OCI-LY7 (cell line): ENCODE measurements around the gene TNKS2.

Source experiments
- EZH2phosphoT487 ChIP-seq: fragments of 200-600 bp; sonication (generic); IDR thresholded peaks from 2 replicates; pipeline ENCODE4 v1.6.1; 2018; ENCODE audit warnings: low read depth, borderline replicate concordance, mild to moderate bottlenecking, mixed run types, antibody characterized with exemption, low read length, moderate library complexity, mixed read lengths
- TF ChIP-seq, protein P1 (sequence below): fragments of 200-600 bp; sonication (generic); conservative IDR thresholded peaks from 2 replicates; pipeline ENCODE4 v1.5.1; 2014; ENCODE audit warnings: mild to moderate bottlenecking, antibody characterized with exemption, low read length, moderate library complexity, mixed read lengths

- TF ChIP-seq, protein P1, sequence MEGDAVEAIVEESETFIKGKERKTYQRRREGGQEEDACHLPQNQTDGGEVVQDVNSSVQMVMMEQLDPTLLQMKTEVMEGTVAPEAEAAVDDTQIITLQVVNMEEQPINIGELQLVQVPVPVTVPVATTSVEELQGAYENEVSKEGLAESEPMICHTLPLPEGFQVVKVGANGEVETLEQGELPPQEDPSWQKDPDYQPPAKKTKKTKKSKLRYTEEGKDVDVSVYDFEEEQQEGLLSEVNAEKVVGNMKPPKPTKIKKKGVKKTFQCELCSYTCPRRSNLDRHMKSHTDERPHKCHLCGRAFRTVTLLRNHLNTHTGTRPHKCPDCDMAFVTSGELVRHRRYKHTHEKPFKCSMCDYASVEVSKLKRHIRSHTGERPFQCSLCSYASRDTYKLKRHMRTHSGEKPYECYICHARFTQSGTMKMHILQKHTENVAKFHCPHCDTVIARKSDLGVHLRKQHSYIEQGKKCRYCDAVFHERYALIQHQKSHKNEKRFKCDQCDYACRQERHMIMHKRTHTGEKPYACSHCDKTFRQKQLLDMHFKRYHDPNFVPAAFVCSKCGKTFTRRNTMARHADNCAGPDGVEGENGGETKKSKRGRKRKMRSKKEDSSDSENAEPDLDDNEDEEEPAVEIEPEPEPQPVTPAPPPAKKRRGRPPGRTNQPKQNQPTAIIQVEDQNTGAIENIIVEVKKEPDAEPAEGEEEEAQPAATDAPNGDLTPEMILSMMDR, result no peak
- no peak for TF ChIP-seq EZH2phosphoT487
These were observed 87.3 kb downstream of the TNKS2 start for GRCh38 chr10:91885362-91886079.
